Uterus (tissue), 4 donors: ENCODE results near the gene EFCC1. TPM values are rescaled to one million over a fixed set of nuclear protein-coding genes. Genes with fewer than 3 reads are reported as not detected.

Source experiments
- DNase-seq, 2 donors: peaks; one replicate each; pipeline ENCODE4 v3.0.0-alpha.2; 2019 to 2020
- H3K27ac ChIP-seq, 2 donors: fragments of 200-600 bp; sonication (generic); 1 replicate in 1 of 2; 2 replicates in 1 of 2; pipeline ENCODE4 v1.5.1; 2016 to 2018
- H3K27me3 ChIP-seq, 2 donors: fragments of 200-600 bp; sonication (generic); one replicate each; pipeline ENCODE4 v1.5.1; 2018 to 2019; ENCODE audit warnings: control low read depth in 1 of 2
- H3K36me3 ChIP-seq, 2 donors: fragments of 200-600 bp; sonication (generic); one replicate each; pipeline ENCODE4 v1.5.1; 2019; ENCODE audit warnings: control low read depth in 1 of 2
- H3K4me1 ChIP-seq, 2 donors: fragments of 200-600 bp; sonication (generic); one replicate each; pipeline ENCODE4 v1.5.1; 2018 to 2019; ENCODE audit warnings: control low read depth in 1 of 2
- H3K4me3 ChIP-seq, 2 donors: fragments of 200-600 bp; sonication (generic); 1 replicate in 1 of 2; 2 replicates in 1 of 2; pipeline ENCODE4 v1.5.1; 2018 to 2019; ENCODE audit warnings: mild to moderate bottlenecking in 1 of 2
- H3K9me3 ChIP-seq, 2 donors: fragments of 200-600 bp; sonication (generic); one replicate each; pipeline ENCODE4 v1.5.1; 2019; ENCODE audit warnings: control low read depth in 1 of 2
- POLR2A ChIP-seq, 2 donors: fragments of 450-650 bp; IDR thresholded peaks; one replicate each; pipeline ENCODE4 v1.6.1; 2016; ENCODE audit warnings: antibody characterized with exemption in 2 of 2, mild to moderate bottlenecking in 1 of 2, moderate library complexity in 1 of 2
- intact Hi-C: fragments of 100-400 bp; cut with DNase I; formaldehyde crosslinking; loops from one replicate; pipeline ENCODE4 v1.15.1; 2023; ENCODE audit warnings: low total_unique reads
- total RNA-seq, 4 donors: library from RNA; depleted of rRNA in 3 of 4; stranded (reverse); fragments of >200 nt in 3 of 4; gene quantifications; one replicate each; pipeline versions ENCODE4 v1.1.0 to v1.2.4, GENCODE V29; 2014 to 2023
- TF ChIP-seq, protein P1 (sequence below), 4 experiments: fragments of 200-600 bp in 2 of 4; fragments of 450-650 bp in 2 of 4; sonication (generic) in 2 of 4; IDR thresholded peaks; one replicate each; pipeline ENCODE4 v1.5.1; 2016 to 2019; ENCODE audit warnings: antibody characterized with exemption in 4 of 4, mild to moderate bottlenecking in 2 of 4, moderate library complexity in 1 of 4
- donor health status: DM: yes; HTN: yes; CAD: no.

EFCC1 gene
- total RNA-seq, 4 donors from 2014 or later: 1.2 to 9.2 (median 4.5) TPM

GRCh38 chr3:128998561-128998960, 2.5 kb upstream of the EFCC1 start:
- no peaks in the 10 kb centered on the region for H3K4me1 ChIP-seq
- H3K27me3 ChIP-seq: no peaks in the 10 kb centered on the region
- TF ChIP-seq, protein P1, sequence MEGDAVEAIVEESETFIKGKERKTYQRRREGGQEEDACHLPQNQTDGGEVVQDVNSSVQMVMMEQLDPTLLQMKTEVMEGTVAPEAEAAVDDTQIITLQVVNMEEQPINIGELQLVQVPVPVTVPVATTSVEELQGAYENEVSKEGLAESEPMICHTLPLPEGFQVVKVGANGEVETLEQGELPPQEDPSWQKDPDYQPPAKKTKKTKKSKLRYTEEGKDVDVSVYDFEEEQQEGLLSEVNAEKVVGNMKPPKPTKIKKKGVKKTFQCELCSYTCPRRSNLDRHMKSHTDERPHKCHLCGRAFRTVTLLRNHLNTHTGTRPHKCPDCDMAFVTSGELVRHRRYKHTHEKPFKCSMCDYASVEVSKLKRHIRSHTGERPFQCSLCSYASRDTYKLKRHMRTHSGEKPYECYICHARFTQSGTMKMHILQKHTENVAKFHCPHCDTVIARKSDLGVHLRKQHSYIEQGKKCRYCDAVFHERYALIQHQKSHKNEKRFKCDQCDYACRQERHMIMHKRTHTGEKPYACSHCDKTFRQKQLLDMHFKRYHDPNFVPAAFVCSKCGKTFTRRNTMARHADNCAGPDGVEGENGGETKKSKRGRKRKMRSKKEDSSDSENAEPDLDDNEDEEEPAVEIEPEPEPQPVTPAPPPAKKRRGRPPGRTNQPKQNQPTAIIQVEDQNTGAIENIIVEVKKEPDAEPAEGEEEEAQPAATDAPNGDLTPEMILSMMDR (IDR thresholded peaks at IDR 0.05): no peak
- TF ChIP-seq POLR2A (IDR thresholded peaks at IDR 0.05): no peak
- no peak for DNase-seq
- no peaks in the 10 kb centered on the region for H3K9me3 ChIP-seq
- intact Hi-C loops: no loop called here
- H3K36me3 ChIP-seq: no peaks in the 10 kb centered on the region
- no peak overlapping the region for H3K4me3 ChIP-seq
- H3K27ac ChIP-seq: no peak overlapping the region

DNA sequence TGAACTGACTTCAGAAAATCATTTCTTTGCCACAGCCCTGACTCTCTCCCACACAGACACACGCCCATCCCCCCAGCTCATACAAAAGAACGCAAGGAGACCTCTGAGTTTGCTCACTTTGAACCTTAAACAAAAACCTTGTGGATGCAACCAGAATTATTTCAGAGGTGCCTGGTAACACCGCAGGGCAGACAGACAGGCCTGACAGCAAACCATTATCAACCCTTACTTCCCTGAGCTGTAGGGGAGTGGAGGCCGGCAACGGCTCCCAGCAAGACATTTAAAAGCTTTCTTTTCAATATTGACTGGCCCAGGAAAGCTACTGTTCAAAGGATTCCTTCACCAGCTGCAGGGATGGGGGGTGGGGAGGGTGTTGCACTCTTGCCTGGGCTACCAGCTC, 2.0 kb upstream of the EFCC1 start:
- no peak for DNase-seq
- H3K36me3 ChIP-seq: no peaks in the 10 kb centered on the region
- H3K27me3 ChIP-seq: no peaks in the 10 kb centered on the region
- no peak overlapping the region for H3K4me3 ChIP-seq
- TF ChIP-seq, protein P1 (IDR thresholded peaks at IDR 0.05): no peak
- no peak for TF ChIP-seq POLR2A (IDR thresholded peaks at IDR 0.05)
- H3K9me3 ChIP-seq: no peaks in the 10 kb centered on the region
- intact Hi-C loops: no loop called here
- no peak overlapping the region for H3K27ac ChIP-seq
- H3K4me1 ChIP-seq: no peaks in the 10 kb centered on the region

DNA sequence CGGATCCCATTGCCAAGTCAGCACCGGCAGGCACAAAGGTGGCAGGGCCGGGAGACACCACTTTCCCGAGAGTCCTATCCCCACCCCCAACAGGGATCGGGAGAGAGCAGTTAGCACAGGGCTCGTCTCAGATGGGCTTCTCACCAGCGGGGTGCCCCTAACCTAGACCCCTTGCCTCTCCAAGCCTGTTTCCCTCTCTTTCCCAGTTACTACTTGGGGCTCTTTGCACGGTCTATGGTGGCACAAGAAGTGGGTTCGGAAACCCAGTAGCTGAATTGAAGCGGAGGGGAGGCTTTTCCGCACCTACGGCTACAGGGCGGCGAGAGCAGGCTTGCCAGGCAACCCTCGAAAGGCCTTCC, 383 bp upstream of the EFCC1 start:
- Histone ChIP-seq H3K27me3 (no peaks in the 10 kb centered on the region), H3K36me3 (no peaks in the 10 kb centered on the region), H3K27ac (peak overlapping the region; percentile 58 to 72), H3K4me3 (peak overlapping the region; percentile 36 to 40), H3K4me1 (no peaks in the 10 kb centered on the region), H3K9me3 (no peaks in the 10 kb centered on the region)
- intact Hi-C loops: no loop called here
- DNase-seq: no peak
- TF ChIP-seq, protein P1 (IDR thresholded peaks at IDR 0.05): no peak
- TF ChIP-seq POLR2A (IDR thresholded peaks at IDR 0.05): no peak

GRCh38 chr3:129001806-129002572, 885 bp downstream of the EFCC1 start:
- Histone ChIP-seq H3K27ac (peak overlapping the region; percentile 58 to 72), H3K36me3 (no peaks in the 10 kb centered on the region), H3K27me3 (no peaks in the 10 kb centered on the region), H3K4me3 (peak overlapping the region; percentile 36 to 40), H3K9me3 (no peaks in the 10 kb centered on the region), H3K4me1 (no peaks in the 10 kb centered on the region)
- DNase-seq: no peak
- intact Hi-C loops: no loop called here
- TF ChIP-seq, protein P1 (IDR thresholded peaks at IDR 0.05): no peak
- no peak for TF ChIP-seq POLR2A (IDR thresholded peaks at IDR 0.05)

DNA sequence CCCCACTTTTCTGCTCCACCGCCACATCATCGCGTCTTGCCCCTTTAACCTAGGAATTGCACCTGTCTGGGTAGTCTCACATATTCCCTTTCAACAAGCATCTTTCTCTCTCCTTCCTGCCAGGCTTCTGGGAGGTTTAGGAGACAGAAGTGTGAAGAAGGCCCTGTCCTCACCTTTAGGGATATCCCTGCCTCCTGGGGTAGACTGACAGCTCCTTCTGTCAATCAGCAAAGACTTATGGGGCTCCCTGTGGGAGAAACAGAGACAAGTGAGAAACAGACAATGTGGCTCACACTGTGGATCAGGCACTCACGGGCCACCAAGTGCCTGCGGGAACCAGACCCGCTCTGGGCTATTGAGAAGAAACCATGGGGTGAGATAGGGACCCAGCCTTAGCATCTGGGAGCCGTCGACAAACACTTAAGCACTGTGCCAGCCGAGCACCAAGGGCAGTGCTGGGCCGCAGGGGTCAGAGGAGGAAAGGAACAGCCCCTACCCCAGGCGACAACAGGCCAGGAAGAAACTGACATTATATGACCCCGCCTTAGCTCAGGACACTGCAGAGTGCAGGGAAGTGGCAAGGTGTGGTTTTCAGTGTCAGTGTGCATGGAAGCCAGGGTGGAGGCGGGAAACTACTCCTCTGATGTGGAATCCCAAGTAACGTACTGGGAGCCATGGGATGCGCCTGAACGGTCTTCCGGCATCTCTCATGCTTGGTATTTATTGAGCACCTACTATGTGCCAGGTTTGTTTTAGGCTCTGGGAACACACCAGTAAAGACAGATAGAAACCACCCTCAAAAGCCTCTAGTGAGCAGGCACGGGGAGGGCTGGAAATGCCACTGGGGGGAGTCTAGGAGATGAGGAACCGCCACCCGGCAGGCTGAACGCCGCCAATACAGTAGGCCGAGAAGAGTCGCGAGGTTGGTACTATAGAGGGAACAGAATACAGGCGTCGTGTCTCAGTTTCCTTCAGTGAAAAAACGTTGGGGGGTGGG, 1.8 kb downstream of the EFCC1 start:
- TF ChIP-seq POLR2A (IDR thresholded peaks at IDR 0.05): no peak
- TF ChIP-seq, protein P1 (IDR thresholded peaks at IDR 0.05): no peak
- Histone ChIP-seq H3K9me3 (no peaks in the 10 kb centered on the region), H3K27me3 (no peaks in the 10 kb centered on the region), H3K36me3 (no peaks in the 10 kb centered on the region), H3K4me3 (peak overlapping the region in 1 of 2 donors; percentile 40), H3K27ac (no peak overlapping the region), H3K4me1 (no peaks in the 10 kb centered on the region)
- intact Hi-C loops: no loop called here
- DNase-seq: no peak
